ENCODE data around the gene RNASEH2B.

RNASEH2B gene

GRCh38 chr13:50908371-50908770, 1.2 kb upstream of the RNASEH2B start:
- no peak for DNase-seq

DNA sequence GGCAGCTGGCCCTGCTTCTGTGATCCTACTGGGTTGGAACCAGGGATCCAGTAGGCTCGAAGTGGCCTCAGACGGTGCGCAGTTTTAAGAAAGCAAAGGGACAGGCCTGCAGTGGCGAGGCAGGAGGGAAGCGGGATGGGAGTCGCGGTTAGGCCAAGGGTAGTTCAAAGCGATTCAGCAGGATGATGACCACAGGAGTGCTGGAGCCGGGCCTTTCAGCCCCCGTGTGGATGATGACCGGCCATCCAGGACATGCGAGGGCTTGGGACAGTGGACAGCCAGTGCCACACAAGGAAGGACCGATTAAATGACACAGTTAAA, 854 bp downstream of the RNASEH2B start:
- DNase-seq = peak; percentile 61

GRCh38 chr13:50911081-50911631, 1.6 kb downstream of the RNASEH2B start:
- DNase-seq = peak; percentile 15

GRCh38 chr13:50911937-50912795, 2.6 kb downstream of the RNASEH2B start:
- DNase-seq = peak; percentile 87

- no peak for DNase-seq
Observed at GRCh38 chr13:50912851-50913250, 3.3 kb downstream of the RNASEH2B start.

- DNase-seq = no peak
Observed at GRCh38 chr13:50914176-50914700, 4.6 kb downstream of the RNASEH2B start.

DNA sequence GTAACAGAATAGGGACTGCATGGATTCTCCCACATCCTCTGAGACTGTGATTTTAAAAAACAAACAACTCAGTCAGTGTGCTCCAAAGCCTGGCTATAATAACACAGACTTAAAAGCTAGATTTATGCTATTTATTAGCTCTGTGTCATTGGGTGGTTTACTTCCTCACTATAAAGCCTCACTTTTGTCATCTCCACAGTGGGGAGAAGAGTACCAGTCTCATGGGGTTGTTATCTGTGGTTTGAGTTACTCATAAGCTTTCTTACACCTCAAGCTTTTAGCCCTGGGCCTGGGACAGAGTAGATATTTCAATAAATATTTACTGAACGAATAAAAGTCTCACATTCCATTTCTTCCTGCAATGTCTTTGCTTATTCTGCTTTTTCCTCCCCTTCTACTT, 5.3 kb downstream of the RNASEH2B start:
- peak; percentile 53 for DNase-seq

DNA sequence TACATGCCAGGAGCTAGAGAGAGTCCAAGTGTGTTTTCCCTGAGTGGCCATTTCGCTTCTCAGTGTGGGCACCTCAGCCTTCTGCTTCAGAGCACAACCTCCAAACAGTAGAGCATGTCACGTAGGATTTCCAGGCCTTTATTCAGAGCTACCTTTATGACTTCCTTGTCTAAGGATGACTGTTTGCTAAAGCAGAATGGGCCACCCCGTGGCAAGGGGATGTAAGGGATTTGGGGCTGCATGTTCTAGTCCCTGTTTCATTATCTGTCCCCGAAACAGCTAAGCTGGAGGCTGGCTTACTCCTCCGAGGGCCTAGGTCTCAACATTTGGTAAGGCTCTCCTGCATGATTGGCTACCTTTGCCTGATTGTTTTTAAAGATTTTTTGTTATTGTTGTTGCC, 6.0 kb downstream of the RNASEH2B start:
- no peak for DNase-seq

DNA sequence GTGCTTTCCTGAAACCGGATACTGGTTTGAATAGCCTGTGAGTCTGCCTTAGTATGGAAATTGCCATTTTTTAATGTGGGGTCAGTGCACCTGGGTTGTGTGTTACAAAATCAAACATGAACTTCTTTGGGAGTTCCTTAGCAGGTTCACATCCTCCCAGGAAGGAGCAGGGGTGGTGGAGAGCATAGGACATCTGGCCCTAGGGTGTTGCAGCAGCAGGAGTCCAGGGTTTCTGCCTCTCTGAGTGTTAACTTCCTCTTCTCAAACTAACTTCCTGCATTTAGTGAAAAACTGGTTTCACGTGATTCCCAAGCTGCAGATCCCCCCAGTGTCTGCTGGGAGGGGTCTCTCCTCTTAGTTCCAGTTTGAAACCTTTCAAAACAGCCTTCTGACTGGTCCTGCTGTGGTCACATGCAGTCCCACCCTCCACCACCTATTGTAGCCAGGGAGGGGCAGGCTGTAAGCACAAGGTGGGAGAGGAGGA, 7.2 kb downstream of the RNASEH2B start:
- no peak for DNase-seq

DNA sequence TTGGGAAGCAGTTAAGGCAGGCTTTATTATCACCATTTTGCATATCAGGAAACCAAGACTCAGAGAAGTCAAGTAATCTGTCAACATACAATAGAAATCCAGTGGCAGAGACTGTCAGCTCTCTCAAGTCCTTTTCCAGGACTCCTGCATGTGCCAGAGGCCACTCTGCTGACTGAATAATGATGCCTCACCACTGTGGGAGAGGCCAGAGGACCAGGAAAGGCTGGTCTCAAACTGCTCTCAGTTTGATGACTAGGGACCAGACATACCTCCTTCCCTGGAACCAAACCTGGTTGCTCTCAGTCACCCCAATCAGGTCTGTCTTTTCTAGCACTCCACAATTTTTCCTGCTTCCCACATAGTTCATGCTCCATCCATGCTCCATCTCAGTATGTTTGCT, 8.0 kb downstream of the RNASEH2B start:
- DNase-seq = no peak

DNA sequence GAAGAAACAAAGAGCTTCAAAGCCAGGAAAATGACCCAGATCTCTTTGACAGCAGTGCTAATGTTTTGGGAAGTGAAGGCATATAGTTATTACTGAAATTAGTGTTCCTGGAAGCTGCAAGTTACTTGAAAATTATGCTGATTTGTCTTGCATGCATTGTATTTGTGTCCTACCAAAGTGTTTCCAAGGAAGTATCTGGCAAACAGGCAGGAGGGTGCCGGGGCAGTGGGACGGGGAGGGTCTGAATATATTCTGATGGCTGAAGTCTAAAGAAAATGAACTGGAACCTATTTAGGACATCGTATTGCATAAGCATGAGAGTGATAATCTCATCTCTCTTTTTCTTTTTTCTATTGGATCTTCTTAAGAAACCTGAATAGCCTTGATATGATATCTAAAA, 9.0 kb downstream of the RNASEH2B start:
- DNase-seq = no peak

DNA sequence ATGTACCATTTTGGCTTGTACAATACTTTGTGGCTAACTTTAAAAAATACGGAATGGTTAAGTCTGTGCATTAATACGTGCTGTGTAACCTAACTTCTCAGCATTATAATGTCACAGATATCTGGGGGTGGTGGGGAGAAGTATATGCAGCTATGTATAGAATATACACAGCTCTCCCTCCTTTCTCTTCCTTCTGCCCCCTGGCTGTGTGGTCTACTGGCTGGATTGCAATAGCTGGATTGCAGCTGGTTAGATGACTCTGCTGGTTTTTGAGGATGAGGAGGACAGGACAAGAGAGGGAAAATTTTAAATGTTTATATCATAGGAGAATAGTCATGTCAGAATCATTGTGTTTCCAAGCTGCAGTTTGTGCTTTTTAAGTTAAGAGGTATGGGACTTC, 9.7 kb downstream of the RNASEH2B start:
- DNase-seq = no peak

GRCh38 chr13:50921706-50922105, 12.1 kb downstream of the RNASEH2B start:
- DNase-seq = no peak

GRCh38 chr13:50923272-50923671, 13.7 kb downstream of the RNASEH2B start:
- no peak for DNase-seq

GRCh38 chr13:50924025-50924424, 14.4 kb downstream of the RNASEH2B start:
- DNase-seq = no peak

GRCh38 chr13:50927701-50928100, 18.1 kb downstream of the RNASEH2B start:
- no peak for DNase-seq

- no peak for DNase-seq
Observed at GRCh38 chr13:50928102-50928501, 18.5 kb downstream of the RNASEH2B start.

GRCh38 chr13:50928659-50929462, 19.3 kb downstream of the RNASEH2B start:
- no peak for DNase-seq

DNA sequence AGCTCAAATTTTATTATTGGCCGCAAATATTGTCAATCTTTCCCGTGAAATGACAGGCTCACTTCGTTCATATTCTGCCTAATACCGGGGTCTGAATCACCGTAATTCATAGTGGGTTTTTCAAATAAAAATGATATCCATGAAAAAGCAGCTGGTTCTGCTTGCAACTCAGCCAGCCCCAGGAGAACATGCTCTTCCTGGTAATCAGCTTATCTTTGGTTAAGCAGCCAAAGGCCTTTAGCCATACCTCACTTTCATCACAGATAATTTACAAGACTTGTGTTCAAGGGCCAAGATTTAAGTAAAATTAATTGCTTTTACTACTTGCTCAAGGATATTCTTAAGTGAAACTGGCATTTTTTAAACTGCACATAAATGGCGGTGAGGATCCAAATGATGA, 22.5 kb downstream of the RNASEH2B start:
- DNase-seq = no peak

- no peak for DNase-seq
Observed at GRCh38 chr13:50934735-50935435, 25.3 kb downstream of the RNASEH2B start.

DNA sequence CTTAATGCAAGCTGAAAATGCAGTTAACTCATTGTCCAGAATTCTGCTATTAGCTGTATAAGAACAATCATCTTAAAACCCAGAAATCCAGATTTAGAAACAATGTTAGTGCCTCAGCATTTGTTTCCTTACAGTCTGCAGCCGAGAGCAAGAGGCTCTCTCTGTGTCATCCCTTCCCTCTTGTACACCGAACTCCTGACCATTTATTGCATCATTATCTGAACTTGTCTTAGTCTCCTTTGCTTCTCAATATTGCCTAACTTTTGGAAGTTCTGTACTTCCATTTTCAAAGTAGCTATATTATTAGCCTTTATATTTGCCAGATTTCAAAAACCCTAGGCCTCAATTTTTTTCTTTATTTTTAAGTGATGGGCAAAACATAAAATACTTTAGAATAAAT, 27.1 kb downstream of the RNASEH2B start:
- no peak for DNase-seq

DNA sequence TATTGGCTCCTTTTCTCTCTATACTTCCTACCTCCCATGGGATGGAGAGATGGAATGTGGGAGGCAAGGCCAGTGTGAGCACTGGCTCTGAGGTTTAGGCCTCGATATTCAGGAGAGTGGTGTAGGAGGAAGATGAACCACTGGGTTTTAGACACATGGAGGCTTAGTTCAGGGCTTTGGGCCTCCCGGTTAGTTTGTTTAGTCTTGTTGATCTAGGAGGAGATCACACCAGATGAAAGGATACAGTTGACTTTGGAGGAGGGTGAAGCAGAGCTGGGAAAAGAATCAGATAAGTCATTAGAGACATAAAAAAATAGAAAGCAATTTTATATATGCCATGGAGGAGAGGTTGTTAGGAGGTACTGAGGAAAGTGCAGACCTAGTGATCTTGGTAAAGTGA, 30.9 kb downstream of the RNASEH2B start:
- no peak for DNase-seq

- no peak for DNase-seq
Observed at GRCh38 chr13:50941146-50941545, 31.6 kb downstream of the RNASEH2B start.
